Umbilical cord (tissue), 2 donors: ENCODE results near the gene CLN6. TPM values are rescaled to one million over a fixed set of nuclear protein-coding genes. Genes with fewer than 3 reads are reported as not detected.
"Not testable (repeated sequence)": the region's sequence is repeated elsewhere in the genome, so short reads cannot be mapped to it uniquely, and the experiment has no call there.

Experiments
- DNase-seq: peaks from one replicate; pipeline ENCODE4 v3.0.0-alpha.2; 2015; ENCODE audit warnings: low spot score
- total RNA-seq: library from RNA; depleted of rRNA; stranded (reverse); fragments of >200 nt; gene quantifications from one replicate; pipeline ENCODE4 v1.2.3, GENCODE V29; 2014; ENCODE audit warnings: low replicate concordance; ENCODE audit not compliant: insufficient read depth

Gene CLN6
- total RNA-seq, 1 donor from 2014 or later = 9.6 TPM

DNA sequence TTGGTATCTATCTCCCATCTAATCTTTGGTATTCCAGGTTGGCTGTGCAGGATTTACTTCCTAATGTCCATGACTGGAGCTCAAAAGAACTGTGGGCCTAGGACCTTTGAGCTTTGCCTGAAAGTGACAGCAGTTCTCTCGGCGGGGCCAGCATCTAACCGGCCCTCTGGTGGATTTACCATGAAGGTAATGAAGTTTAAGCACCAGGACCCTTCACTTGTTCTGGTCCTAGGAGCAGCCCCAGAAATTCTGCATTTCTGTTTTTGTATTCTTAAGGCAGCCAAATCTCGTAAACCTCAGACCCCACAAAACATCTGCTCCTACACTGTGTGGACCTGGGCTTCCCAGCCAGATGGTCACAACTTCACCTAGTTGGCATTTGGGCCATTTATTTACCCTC is 37.4 kb downstream of the CLN6 start:
- DNase-seq = no peak

- no peak for DNase-seq
These were observed 38.0 kb downstream of the CLN6 start for GRCh38 chr15:68191555-68191954.

- no peak for DNase-seq
These were observed 39.5 kb downstream of the CLN6 start for GRCh38 chr15:68190048-68190447.

DNA sequence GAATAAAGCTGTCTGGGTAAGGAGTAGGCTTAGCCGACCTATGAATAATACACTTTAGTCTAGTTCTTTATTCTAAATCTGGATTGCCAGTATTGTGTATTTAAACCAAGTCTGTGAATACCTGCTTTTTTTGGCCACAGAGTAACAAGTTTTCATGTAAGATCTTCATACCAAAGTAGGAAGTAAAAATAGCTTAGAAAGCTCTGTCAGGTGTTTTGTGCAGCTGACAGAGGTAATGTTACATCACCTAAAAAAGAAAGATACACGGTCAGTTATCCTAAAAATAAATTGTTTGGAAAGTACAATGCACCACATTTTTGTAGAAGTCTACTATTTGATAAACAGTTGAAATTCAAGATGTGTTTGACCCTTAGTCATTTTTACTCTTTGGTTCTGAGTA is 40.9 kb downstream of the CLN6 start:
- no peak for DNase-seq

- DNase-seq = peak; percentile 84
These were observed 42.0 kb downstream of the CLN6 start for GRCh38 chr15:68187559-68187958.

- DNase-seq = peak; percentile 70
These were observed 42.7 kb downstream of the CLN6 start for GRCh38 chr15:68186671-68187397.

DNA sequence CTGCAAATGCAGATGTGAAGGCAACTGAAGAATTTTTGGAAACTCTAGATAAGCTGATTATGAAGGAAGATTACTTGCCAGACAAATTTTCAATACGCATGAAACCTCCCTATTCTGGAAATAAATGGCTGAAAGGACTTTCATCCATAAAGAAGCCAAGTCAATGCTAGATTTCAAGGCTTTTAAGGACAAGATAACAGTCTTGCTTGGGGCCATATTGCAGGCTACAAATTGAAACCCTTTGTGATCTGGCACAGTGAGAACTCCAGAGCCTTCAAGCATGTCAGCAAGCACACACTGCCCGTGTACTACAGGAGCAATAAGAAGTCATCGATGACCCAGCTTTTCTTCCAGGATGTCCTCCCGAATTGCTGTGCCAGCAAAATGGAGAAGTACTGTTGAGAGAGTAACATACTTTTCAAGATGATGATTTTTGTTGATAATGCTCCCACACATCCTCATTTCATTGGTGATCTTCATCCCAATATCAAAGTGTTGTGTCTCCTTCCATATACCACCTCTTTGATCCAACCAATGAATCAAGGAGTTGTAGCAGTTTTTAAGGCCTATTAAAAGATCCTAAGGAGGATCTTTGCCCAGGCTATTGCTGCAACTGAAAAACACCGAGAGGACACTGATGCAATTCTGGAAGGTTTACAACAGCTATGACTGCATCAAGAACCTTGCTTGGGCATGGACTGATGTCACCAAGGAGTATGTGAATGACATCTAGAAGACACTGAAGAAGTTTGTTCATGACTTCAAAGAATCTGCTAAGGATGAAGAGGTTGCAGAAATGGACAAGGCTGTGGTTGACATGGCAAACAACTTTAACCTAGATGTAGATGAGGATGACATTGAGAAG is 44.7 kb downstream of the CLN6 start:
- DNase-seq = peak; percentile 37

DNA sequence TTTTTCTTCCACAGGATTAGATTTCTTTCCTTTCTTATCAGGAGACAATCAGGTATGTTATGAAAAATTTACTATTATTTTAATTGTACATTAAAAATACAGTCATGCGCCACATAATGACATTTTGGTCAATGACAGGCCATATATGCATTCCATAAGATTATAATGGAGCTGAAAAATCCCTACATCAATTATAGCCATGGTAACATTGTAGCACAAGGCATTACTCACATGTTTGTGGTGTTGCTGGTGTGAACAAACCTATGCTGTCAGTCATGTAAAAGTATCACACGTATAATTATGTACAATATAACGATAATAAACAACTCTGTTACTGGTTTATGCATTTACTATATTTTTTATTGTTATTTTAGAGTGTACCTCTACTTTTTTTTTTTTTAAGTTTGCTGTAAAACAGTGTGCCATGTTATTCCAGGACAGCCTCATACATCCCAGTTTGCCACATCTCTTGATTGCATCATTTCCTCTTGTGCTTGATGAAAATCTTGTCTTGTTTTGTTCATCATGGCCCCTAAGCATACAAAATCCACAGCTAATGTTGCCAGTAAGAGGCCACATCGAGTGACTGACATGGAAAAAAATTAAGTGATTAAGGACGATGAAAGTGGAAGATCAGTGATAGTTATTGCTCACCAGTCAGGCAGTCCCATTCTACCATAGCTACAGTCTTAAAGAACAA is 45.8 kb downstream of the CLN6 start:
- DNase-seq = peak; percentile 52

GRCh38 chr15:68177742-68178141 is 51.8 kb downstream of the CLN6 start:
- peak; percentile 78 for DNase-seq

DNA sequence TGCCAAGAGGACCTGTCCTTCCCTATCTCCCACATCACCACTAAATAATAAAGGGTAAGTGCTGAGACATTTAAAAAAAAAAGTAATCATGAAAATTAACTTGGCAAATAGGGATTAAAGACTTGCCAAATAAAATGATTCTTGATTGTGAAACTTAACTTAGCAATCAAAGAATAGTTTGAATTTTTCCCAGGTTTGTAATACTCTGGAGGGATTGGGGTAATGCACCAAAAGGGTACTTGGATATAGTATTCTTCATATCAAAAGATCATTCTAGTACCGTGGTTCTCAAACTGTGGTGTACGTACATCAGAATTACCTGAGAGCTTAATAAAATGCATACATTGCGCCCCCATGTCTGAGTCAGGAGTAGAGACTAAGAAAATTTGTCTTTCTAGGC is 52.9 kb downstream of the CLN6 start:
- no peak for DNase-seq

DNA sequence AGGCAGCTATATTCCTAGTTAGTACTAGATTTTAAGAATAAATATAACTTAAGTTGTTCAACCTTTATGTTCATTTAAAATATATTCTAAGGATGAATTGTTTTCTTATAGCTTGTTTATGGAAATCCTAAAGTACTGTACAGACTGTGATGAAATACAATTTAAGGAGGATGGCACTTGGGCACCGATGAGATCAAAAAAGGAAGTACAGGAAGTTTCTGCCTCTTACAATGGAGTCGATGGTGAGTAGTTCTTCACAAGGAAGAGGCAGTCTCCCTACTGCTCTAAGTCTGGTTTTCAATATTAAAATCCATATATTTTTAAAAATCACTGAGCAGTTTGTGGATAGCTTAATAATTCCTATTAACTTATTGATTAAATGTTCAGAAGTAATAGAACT is 54.0 kb downstream of the CLN6 start:
- no peak for DNase-seq

DNA sequence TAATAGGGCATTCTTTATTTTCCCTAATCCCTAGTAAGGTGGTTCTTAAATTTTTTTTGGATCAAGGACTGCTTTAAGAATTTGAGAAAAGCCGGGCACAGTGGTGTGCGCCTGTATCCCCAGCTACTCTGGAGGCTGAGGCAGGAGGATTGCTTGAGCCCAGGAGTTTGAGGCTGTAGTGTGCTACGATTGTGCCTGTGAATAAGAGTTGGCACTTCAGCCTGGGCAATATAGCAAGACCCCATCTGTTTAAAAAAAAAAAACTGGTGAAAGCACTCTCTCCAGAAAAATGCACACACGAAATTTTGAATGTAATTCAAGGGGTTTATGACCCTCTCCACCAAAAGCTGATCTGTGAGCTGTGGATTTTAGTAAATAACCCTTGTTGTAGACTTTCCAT is 56.4 kb downstream of the CLN6 start:
- no peak for DNase-seq

- not testable (repeated sequence) for DNase-seq
These were observed 57.5 kb downstream of the CLN6 start for GRCh38 chr15:68172037-68172436.

DNA sequence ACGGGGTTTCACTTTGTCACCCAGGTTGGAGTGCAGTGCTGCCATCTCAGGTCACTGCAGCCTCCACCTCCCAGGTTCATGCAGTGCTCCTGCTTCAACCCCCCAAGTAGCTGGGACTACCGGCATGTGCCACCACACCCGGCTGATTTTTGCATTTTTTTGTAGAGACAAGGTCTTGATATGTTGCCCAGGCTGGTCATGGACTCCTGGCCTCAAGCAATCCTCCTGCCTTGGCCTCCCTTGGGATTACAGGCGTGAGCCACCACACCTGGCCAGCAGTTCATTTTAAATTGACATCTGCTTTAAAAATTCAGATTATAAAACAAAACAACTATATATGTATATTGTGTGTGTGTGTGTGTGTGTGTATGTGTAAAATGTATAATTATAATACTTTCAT is 62.7 kb downstream of the CLN6 start:
- DNase-seq = no peak

DNA sequence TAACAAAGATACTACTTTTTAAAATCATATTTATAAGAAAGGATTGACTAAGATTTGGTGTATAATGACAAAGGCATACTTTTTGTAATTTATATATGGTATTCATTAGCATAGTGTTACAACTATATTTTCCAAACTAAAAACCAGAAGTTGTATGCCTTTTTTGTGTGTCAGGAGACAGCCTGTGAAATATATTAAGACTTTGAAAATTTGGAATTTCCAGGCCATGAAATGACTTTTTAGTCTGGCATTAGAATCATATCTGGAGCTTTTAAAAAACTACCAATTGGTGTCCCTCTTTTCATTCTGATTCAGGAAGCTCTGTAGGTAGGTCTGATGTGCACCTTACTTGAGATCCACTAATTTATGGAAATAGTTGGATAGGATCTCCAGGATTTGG is 66.3 kb downstream of the CLN6 start:
- no peak for DNase-seq

DNA sequence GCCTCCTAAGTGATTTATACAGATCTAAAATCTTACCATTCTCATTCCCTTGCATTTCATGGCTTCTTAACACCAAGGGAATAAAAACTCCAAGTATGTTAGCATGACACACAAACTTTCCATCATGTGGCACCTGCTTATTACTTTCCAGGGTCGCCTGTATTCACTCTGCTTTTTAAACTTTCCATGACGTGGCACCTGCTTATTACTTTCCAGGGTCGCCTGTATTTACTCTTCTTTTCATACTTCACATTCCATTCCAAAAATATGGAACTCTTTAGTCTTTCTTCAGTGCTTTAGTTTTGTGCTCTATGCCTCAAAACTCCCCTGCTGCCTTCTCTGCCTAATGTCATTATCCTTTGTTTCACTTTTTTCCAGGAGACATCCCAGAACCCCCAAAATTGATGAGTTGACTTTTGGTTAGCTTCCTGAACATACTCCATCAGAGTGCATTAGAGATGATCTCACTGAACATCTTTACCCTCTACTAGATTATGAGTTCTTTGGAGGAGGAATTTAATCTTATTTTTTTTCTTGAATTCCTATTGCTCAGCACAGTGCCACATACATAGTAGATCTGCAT is 71.4 kb downstream of the CLN6 start:
- DNase-seq = peak; percentile 18

- DNase-seq = no peak
These were observed 72.5 kb downstream of the CLN6 start for GRCh38 chr15:68157074-68157473.

Other genes starting within 250 kb of the CLN6 start
- gene PIAS1, start 175.4 kb downstream of the CLN6 start, total RNA-seq = 40.0 TPM
- gene CALML4, start 24.4 kb downstream of the CLN6 start, total RNA-seq = 13.0 TPM
- 82.8 TPM for gene FEM1B, start 48.0 kb upstream of the CLN6 start, total RNA-seq
- 84.5 TPM for gene ITGA11, start 202.4 kb upstream of the CLN6 start, total RNA-seq